ENCODE measurements around the gene EVA1A. TPM values are rescaled to one million over a fixed set of nuclear protein-coding genes. Genes with fewer than 3 reads are reported as not detected.

Gene EVA1A
- total and polyA plus RNA-seq, 2 donors (not counting 1 experiment from before 2014, with no cell fraction given) = 22.8 to 31.7 TPM

GRCh38 chr2:75558786-75559679 lies 1.7 kb downstream of the EVA1A start:
- peak; percentile 48 to 60 for DNase-seq (ENCODE audit: low read depth in 2 of 2)
- Histone ChIP-seq H3K9me3 (ENCODE audit: control insufficient read depth, insufficient read depth, low read depth, low read length) (no peaks in the 10 kb centered on the region), H4K20me1 (ENCODE audit: control insufficient read depth, extremely low read depth, insufficient read depth, low read length) (no peaks in the 10 kb centered on the region), H3K79me2 (ENCODE audit: control insufficient read depth, insufficient read depth, low read length) (peaks cover 58% of the 10 kb centered on the region), H3K27ac (ENCODE audit: insufficient read depth, low read length) (no peak overlapping the region), H3K9ac (ENCODE audit: insufficient read depth, low read length) (no peak overlapping the region), H3K4me2 (ENCODE audit: extremely low read depth, insufficient read depth, low read length) (peak overlapping the region; percentile 79), H2AFZ (ENCODE audit: low read length) (no peak overlapping the region), H3K27me3 (ENCODE audit: control insufficient read depth, insufficient read depth, low read length) (no peaks in the 10 kb centered on the region), H3K36me3 (ENCODE audit: control insufficient read depth, insufficient read depth, low read length) (no peaks in the 10 kb centered on the region), H3K4me1 (ENCODE audit: control insufficient read depth, extremely low read depth, insufficient read depth, low read length) (peaks cover 12% of the 10 kb centered on the region), H3K4me3 (replicated peaks in 1 of 4; ENCODE audit: control extremely low read depth in 1 of 4, insufficient read depth in 1 of 4, low read depth in 3 of 4, low read length in 4 of 4) (peak overlapping the region in 3 of 4 experiments; percentile 10 to 82 (median 25))
- no peak for TF ChIP-seq EZH2 (IDR thresholded peaks at IDR 0.05; ENCODE audit: low read length, missing control alignments)
- no peak for TF ChIP-seq CTCF (conservative IDR thresholded peaks at IDR 0.05 in 1 of 2, IDR thresholded peaks at IDR 0.05 in 1 of 2; ENCODE audit: low read depth in 1 of 2, low read length in 2 of 2)

DNA sequence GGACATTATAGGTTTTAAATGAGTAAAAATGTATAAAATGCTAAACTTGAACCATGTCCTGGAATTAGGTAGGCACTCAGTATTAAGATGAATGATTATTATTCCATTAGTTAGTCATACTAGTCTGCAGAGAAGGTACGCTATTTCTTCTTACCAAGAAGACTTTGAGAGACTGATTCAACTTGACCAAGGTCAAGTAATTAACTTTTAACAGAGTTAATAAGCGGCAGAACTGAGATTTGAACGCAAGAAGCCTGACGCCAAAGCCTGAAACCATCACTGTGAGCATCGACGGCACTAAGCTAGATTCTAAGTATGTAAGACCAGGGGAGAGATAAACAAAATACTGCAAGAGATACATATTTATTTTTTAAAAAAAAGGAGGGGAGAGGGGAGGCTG lies 2.6 kb downstream of the EVA1A start:
- Histone ChIP-seq H2AFZ (ENCODE audit: low read length) (no peak overlapping the region), H3K9me3 (ENCODE audit: control insufficient read depth, insufficient read depth, low read depth, low read length) (no peaks in the 10 kb centered on the region), H3K79me2 (ENCODE audit: control insufficient read depth, insufficient read depth, low read length) (peaks cover 61% of the 10 kb centered on the region), H3K27ac (ENCODE audit: insufficient read depth, low read length) (no peak overlapping the region), H3K27me3 (ENCODE audit: control insufficient read depth, insufficient read depth, low read length) (no peaks in the 10 kb centered on the region), H3K4me1 (ENCODE audit: control insufficient read depth, extremely low read depth, insufficient read depth, low read length) (peaks cover 12% of the 10 kb centered on the region), H4K20me1 (ENCODE audit: control insufficient read depth, extremely low read depth, insufficient read depth, low read length) (no peaks in the 10 kb centered on the region), H3K36me3 (ENCODE audit: control insufficient read depth, insufficient read depth, low read length) (no peaks in the 10 kb centered on the region), H3K9ac (ENCODE audit: insufficient read depth, low read length) (no peak overlapping the region), H3K4me3 (replicated peaks in 1 of 4; ENCODE audit: control extremely low read depth in 1 of 4, insufficient read depth in 1 of 4, low read depth in 3 of 4, low read length in 4 of 4) (no peak overlapping the region), H3K4me2 (ENCODE audit: extremely low read depth, insufficient read depth, low read length) (no peak overlapping the region)
- TF ChIP-seq EZH2 (IDR thresholded peaks at IDR 0.05; ENCODE audit: low read length, missing control alignments) = no peak
- TF ChIP-seq CTCF (conservative IDR thresholded peaks at IDR 0.05 in 1 of 2, IDR thresholded peaks at IDR 0.05 in 1 of 2; ENCODE audit: low read depth in 1 of 2, low read length in 2 of 2) = no peak
- DNase-seq (ENCODE audit: low read depth in 2 of 2) = no peak

DNA sequence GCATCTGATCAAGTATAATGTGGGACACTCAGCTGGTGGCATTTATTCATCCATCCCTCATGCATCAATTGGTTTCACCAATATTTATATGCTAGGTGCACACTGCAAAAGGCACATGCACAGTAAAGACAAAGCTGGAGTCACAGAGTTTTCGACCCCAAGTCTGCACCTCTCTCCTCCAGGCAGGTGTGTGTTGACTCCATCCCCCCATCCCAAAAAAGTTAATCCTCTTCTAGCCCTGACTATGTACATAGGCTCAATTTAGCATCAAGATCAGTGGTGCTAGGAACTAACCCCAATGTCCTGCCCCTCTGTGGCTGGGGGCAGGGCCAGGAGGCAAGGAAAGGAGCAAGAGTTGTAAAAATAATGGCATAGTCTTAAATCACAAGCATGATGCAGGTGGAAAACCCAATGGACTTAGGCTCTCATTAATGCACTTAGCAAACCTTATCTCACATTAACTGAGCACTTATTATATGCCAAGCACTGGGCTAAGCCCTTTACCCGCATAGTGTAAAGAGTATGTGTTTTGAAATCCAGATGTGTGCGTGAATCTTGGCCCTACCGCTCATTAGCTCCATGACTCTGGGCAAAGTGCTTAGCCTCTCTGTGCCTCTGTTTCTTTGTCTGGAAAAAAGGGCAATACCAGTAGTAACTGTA lies 3.1 kb downstream of the EVA1A start:
- Histone ChIP-seq H3K36me3 (ENCODE audit: control insufficient read depth, insufficient read depth, low read length) (no peaks in the 10 kb centered on the region), H3K4me2 (ENCODE audit: extremely low read depth, insufficient read depth, low read length) (no peak overlapping the region), H3K79me2 (ENCODE audit: control insufficient read depth, insufficient read depth, low read length) (peaks cover 64% of the 10 kb centered on the region), H2AFZ (ENCODE audit: low read length) (no peak overlapping the region), H3K27ac (ENCODE audit: insufficient read depth, low read length) (no peak overlapping the region), H4K20me1 (ENCODE audit: control insufficient read depth, extremely low read depth, insufficient read depth, low read length) (no peaks in the 10 kb centered on the region), H3K9ac (ENCODE audit: insufficient read depth, low read length) (no peak overlapping the region), H3K4me1 (ENCODE audit: control insufficient read depth, extremely low read depth, insufficient read depth, low read length) (peaks cover 12% of the 10 kb centered on the region), H3K27me3 (ENCODE audit: control insufficient read depth, insufficient read depth, low read length) (no peaks in the 10 kb centered on the region), H3K9me3 (ENCODE audit: control insufficient read depth, insufficient read depth, low read depth, low read length) (no peaks in the 10 kb centered on the region), H3K4me3 (replicated peaks in 1 of 4; ENCODE audit: control extremely low read depth in 1 of 4, insufficient read depth in 1 of 4, low read depth in 3 of 4, low read length in 4 of 4) (no peak overlapping the region)
- DNase-seq (ENCODE audit: low read depth in 2 of 2) = no peak
- TF ChIP-seq CTCF (conservative IDR thresholded peaks at IDR 0.05 in 1 of 2, IDR thresholded peaks at IDR 0.05 in 1 of 2; ENCODE audit: low read depth in 1 of 2, low read length in 2 of 2) (no peak), EZH2 (IDR thresholded peaks at IDR 0.05; ENCODE audit: low read length, missing control alignments) (no peak)

All from fibroblast of lung (primary cell).